Stomach (tissue), 4 donors: ENCODE measurements around the gene PLEKHH1.
A peak's percentile ranks its signal among the peaks of the same experiment; 100 is the strongest.

Source experiments
- CTCF ChIP-seq, 7 experiments: fragments of 450-650 bp in 4 of 7; fragments of 200-600 bp in 3 of 7; sonication (generic) in 3 of 7; IDR thresholded peaks; one replicate each; pipeline ENCODE4 v1.5.1; 2016 to 2019; ENCODE audit warnings: antibody characterized with exemption in 7 of 7, control low read depth in 2 of 7, mild to moderate bottlenecking in 1 of 7
- EP300 ChIP-seq: sonication (generic); formaldehyde crosslinking; IDR thresholded peaks from one replicate; pipeline ENCODE4 v1.6.1; 2017; ENCODE audit warnings: antibody characterized with exemption
- POLR2A ChIP-seq, 4 donors: fragments of 450-650 bp; IDR thresholded peaks; one replicate each; pipeline ENCODE4 v1.6.1; 2016; ENCODE audit warnings: antibody characterized with exemption in 4 of 4, control low read depth in 2 of 4, mild to moderate bottlenecking in 1 of 4, moderate library complexity in 1 of 4
- POLR2AphosphoS5 ChIP-seq, 3 donors: sonication (generic); formaldehyde crosslinking; IDR thresholded peaks; one replicate each; pipeline ENCODE4 v1.6.1; 2016; ENCODE audit warnings: antibody characterized with exemption in 3 of 3

GRCh38 chr14:67541448-67542387, 8.6 kb downstream of the PLEKHH1 start:
- TF ChIP-seq CTCF (IDR thresholded peaks at IDR 0.05) (no peak), POLR2AphosphoS5 (IDR thresholded peaks at IDR 0.05) (peak in 2 of 3 donors; percentile 67 to 73), POLR2A (IDR thresholded peaks at IDR 0.05) (no peak), EP300 (no peak)
